ENCODE results near the gene CIRBP.

DNA sequence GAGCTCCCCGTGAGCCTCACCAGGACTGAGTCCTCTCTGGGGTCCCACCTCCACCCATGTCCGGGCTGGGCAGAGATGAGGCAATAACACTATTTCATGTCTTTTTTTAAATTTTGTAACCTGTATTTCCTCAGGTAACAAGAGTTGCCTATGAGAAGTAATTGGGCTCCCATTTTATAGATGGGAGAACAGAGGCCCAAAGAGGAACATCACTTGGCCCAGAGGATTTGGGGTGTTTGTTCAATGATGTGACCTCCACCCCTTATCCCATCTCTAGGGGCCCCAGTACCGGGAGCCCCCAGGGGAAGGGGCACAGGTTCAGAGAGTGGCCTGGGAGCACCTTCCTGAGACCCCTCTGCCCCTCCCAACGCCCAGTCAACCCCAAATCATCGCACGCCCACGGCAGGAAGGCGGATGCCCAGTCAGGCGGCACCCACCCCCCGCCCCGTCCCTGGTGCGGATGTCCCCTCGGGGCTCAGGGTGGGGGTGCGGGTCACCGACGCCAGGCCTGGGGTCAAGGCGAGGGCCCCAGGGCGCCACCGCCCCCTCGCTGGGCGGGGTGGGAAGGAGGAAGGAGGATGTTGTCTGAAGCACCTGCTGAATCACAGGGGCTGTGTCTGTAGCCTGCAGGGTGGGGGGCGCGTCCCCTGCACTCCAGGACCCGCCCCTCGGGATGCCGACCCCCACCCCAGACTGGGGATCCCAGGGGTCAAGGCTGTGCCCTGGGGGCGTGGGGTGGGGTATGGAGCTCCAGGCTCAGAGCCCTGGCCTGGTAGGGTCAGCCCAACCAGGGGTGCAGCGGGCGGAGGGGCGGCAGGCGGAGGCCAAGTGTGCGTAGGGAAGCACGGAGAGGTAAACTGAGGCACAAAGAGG is 9.0 kb upstream of the CIRBP start:
- TF ChIP-seq POLR2A (IDR thresholded peaks at IDR 0.05), result no peak
- TF ChIP-seq, protein P1, sequence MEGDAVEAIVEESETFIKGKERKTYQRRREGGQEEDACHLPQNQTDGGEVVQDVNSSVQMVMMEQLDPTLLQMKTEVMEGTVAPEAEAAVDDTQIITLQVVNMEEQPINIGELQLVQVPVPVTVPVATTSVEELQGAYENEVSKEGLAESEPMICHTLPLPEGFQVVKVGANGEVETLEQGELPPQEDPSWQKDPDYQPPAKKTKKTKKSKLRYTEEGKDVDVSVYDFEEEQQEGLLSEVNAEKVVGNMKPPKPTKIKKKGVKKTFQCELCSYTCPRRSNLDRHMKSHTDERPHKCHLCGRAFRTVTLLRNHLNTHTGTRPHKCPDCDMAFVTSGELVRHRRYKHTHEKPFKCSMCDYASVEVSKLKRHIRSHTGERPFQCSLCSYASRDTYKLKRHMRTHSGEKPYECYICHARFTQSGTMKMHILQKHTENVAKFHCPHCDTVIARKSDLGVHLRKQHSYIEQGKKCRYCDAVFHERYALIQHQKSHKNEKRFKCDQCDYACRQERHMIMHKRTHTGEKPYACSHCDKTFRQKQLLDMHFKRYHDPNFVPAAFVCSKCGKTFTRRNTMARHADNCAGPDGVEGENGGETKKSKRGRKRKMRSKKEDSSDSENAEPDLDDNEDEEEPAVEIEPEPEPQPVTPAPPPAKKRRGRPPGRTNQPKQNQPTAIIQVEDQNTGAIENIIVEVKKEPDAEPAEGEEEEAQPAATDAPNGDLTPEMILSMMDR (IDR thresholded peaks at IDR 0.05), result no peak
